RWPE2 (cell line): ENCODE data around the gene TIAL1.

Experiments
- ATAC-seq: fragments of 200-7000 bp; cut with Tn5 transposase; 3 replicates; pipeline ENCODE4 v1.9.1; 2021; ENCODE audit warnings: low read depth
- DNase-seq: peaks from one replicate; pipeline ENCODE4 v3.0.0-alpha.2; 2020; ENCODE audit warnings: low spot score
- H3K27ac ChIP-seq: fragments of 450-650 bp; 2 replicates; pipeline ENCODE4 v1.5.1; 2017; ENCODE audit warnings: mild to moderate bottlenecking; ENCODE audit not compliant: poor library complexity, severe bottlenecking
- H3K27me3 ChIP-seq: fragments of 250-450 bp; sonication (Bioruptor Pico); 2 replicates; pipeline ENCODE4 v1.5.1; 2021; ENCODE audit warnings: mild to moderate bottlenecking, moderate library complexity; ENCODE audit not compliant: insufficient read depth, poor library complexity, severe bottlenecking
- H3K36me3 ChIP-seq: fragments of 250-450 bp; sonication (Bioruptor Pico); 2 replicates; pipeline ENCODE4 v1.5.1; 2020; ENCODE audit warnings: low read depth, mild to moderate bottlenecking, moderate library complexity
- H3K4me1 ChIP-seq: fragments of 250-450 bp; sonication (Bioruptor Pico); 2 replicates; pipeline ENCODE4 v1.5.1; 2021; ENCODE audit warnings: mild to moderate bottlenecking, moderate library complexity; ENCODE audit not compliant: insufficient read depth, poor library complexity, severe bottlenecking
- H3K4me3 ChIP-seq: fragments of 250-450 bp; sonication (Bioruptor Pico); 2 replicates; pipeline ENCODE4 v1.5.1; 2021; ENCODE audit warnings: mild to moderate bottlenecking, moderate library complexity; ENCODE audit not compliant: severe bottlenecking
- H3K9me3 ChIP-seq: fragments of 250-450 bp; sonication (Bioruptor Pico); 2 replicates; pipeline ENCODE4 v1.5.1; 2021; ENCODE audit warnings: mild to moderate bottlenecking, moderate library complexity; ENCODE audit not compliant: severe bottlenecking
- TF ChIP-seq, protein P1 (sequence below): fragments of 450-650 bp; IDR thresholded peaks from one replicate; pipeline ENCODE4 v1.5.1; 2017; ENCODE audit warnings: mild to moderate bottlenecking, moderate library complexity; ENCODE audit not compliant: poor library complexity, severe bottlenecking

TIAL1 gene

DNA sequence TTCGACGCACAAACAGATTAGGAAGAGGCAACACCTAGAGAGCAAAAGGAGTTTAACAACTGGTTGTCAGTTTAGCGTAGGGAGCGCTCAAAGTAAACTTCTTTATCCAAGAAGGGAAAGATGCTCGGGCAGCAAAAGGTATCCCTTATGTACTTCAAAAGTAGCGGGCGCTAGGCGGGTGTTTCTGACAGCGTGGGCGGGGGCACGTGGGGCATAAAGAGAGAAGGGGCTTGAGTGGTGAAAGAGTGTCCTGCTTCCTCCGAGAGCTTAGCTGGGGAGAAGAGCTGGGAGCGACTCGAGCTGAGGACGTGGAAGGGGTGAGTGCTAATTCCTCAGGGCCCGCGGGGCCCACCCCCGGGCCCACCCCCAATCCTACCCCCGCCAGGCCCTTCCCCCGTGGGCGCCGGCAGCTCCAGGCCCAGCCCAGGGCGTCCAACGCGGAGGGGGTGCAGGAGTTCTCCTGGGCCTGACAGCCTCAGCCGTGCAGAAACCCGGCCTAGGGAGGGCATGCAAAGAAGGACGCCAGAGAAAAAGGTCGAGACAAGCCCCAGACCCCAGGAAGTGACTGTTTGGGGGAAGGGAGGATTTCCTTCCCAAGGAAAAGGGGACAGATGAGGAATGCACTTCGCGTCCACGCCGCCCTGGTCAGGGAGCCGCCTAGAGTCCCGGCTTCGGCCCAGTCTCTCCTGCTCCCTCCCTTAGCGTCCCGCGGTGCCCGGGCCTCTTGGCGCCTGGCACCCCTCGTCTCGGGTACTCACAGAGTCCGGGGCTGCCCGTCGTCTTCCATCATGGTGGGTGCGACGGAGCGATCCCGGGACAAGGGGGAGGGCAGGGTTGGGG lies 868 bp downstream of the TIAL1 start:
- TF ChIP-seq, protein P1, sequence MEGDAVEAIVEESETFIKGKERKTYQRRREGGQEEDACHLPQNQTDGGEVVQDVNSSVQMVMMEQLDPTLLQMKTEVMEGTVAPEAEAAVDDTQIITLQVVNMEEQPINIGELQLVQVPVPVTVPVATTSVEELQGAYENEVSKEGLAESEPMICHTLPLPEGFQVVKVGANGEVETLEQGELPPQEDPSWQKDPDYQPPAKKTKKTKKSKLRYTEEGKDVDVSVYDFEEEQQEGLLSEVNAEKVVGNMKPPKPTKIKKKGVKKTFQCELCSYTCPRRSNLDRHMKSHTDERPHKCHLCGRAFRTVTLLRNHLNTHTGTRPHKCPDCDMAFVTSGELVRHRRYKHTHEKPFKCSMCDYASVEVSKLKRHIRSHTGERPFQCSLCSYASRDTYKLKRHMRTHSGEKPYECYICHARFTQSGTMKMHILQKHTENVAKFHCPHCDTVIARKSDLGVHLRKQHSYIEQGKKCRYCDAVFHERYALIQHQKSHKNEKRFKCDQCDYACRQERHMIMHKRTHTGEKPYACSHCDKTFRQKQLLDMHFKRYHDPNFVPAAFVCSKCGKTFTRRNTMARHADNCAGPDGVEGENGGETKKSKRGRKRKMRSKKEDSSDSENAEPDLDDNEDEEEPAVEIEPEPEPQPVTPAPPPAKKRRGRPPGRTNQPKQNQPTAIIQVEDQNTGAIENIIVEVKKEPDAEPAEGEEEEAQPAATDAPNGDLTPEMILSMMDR = no peak
- ATAC-seq (peak; percentile 1), DNase-seq (no peak)
- H3K9me3 ChIP-seq = no peaks in the 10 kb centered on the region
- peak overlapping the region; percentile 77 for H3K4me3 ChIP-seq
- no peaks in the 10 kb centered on the region for H3K27me3 ChIP-seq
- H3K36me3 ChIP-seq = peaks cover 46% of the 10 kb centered on the region
- H3K4me1 ChIP-seq = peaks cover 42% of the 10 kb centered on the region
- H3K27ac ChIP-seq = peak overlapping the region; percentile 81

DNA sequence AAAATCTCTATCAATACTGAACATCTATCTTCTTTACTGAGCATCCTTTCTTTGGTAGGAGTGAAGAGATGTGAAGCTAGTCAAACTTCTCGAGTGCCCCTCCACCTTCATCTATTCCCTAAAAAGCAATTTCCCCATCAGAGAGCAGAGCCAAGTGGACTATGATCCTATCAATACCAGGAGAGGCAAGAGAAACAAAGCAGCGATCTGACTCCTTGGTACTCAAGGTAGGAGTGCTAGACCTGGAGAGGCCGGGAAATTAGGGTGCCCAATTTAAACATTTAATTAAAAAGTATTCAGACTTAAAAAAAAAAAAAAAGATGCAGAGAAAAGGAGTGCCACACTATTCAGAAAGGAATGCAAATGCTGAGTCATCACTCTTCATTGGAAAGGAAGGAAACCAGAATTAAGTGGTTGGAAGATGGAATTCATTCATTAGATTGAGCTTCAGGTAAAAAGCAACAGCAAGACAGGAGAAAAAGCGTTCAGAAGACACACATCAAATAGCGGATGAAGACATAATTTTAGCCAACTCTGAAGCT lies 1.6 kb downstream of the TIAL1 start:
- ATAC-seq (no peak), DNase-seq (no peak)
- Histone ChIP-seq H3K36me3 (peaks cover 53% of the 10 kb centered on the region), H3K27ac (peak overlapping the region; percentile 81), H3K4me3 (peak overlapping the region; percentile 77), H3K27me3 (no peaks in the 10 kb centered on the region), H3K4me1 (peaks cover 42% of the 10 kb centered on the region), H3K9me3 (no peaks in the 10 kb centered on the region)
- TF ChIP-seq, protein P1 = no peak

DNA sequence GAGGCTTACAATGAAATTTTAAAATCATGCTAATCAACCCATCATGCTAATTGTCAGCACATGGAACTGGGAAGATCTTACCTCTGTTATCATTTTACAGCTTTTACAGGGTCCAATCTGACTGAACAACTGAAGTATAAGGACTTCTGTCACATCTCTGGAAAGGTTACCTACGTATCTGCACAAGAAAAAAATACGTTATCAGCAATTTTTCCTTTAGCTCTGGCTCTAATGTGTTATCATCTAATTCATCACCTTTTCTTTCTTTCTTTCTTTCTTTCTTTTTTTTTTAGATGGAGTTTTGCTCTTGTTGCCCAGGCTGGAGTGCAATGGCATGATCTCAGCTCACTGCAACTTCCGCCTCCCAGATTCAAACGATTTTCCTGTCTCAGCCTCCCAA lies 8.7 kb downstream of the TIAL1 start:
- ATAC-seq (no peak), DNase-seq (no peak)
- TF ChIP-seq, protein P1 = no peak
- peaks cover 88% of the 10 kb centered on the region for H3K36me3 ChIP-seq
- no peaks in the 10 kb centered on the region for H3K9me3 ChIP-seq
- H3K4me1 ChIP-seq = peaks cover 16% of the 10 kb centered on the region
- no peak overlapping the region for H3K27ac ChIP-seq
- no peaks in the 10 kb centered on the region for H3K27me3 ChIP-seq
- no peak overlapping the region for H3K4me3 ChIP-seq

DNA sequence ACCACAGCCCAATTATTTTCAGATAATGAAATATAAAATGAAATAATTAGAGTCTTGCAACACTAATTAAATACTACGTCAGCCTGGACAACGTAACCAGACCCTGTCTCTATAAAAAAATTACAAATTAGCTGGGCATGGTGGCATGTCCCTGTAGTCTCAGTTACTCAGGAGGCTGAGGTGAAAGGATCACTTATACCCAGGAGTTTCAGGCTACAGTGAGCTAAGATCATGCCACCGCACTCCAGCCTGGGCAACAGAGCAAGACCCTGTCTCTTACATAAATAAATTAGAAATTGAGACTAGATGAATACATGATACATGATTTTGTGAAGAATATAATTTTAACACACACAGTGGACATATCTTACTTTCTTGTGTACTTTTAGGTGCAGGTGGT lies 18.4 kb downstream of the TIAL1 start:
- ATAC-seq (no peak), DNase-seq (no peak)
- TF ChIP-seq, protein P1 = no peak
- peaks cover 8% of the 10 kb centered on the region for H3K4me1 ChIP-seq
- H3K36me3 ChIP-seq = peaks cover 98% of the 10 kb centered on the region
- no peak overlapping the region for H3K4me3 ChIP-seq
- H3K9me3 ChIP-seq = no peaks in the 10 kb centered on the region
- H3K27me3 ChIP-seq = no peaks in the 10 kb centered on the region
- no peak overlapping the region for H3K27ac ChIP-seq

DNA sequence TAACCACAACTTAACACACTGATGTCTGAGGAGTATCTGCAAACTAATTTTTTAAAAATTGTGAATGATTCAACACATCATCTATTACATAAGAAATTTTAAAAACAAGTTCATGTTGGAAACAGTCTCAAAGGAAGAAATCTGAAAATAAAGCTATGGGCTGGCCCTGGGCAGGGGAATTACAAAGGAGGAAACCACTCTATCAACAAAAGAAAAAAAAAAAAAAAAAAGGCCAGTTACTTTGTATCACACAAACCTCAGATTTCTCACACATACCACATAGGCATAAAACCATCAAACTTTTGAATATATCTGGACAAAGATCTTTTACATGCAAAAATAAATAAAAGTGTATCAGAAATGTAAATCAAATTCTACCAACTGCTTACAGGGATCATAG lies 20.8 kb downstream of the TIAL1 start:
- ATAC-seq = no peak
- peaks cover 8% of the 10 kb centered on the region for H3K4me1 ChIP-seq
- no peak overlapping the region for H3K27ac ChIP-seq
- no peaks in the 10 kb centered on the region for H3K9me3 ChIP-seq
- DNase-seq = no peak
- no peak overlapping the region for H3K4me3 ChIP-seq
- peaks cover 86% of the 10 kb centered on the region for H3K36me3 ChIP-seq
- H3K27me3 ChIP-seq = no peaks in the 10 kb centered on the region
- TF ChIP-seq, protein P1 = no peak
